ENCODE data around the gene IPCEF1.

The IPCEF1 gene

GRCh38 chr6:154399097-154399496, 42.5 kb upstream of the IPCEF1 start:
- DNase-seq, result no peak
- Histone ChIP-seq H3K4me1 (no peaks in the 10 kb centered on the region), H3K36me3 (peaks cover 20% of the 10 kb centered on the region), H3K4me3 (ENCODE audit: low read depth, low read length) (no peak overlapping the region), H3K9me3 (no peaks in the 10 kb centered on the region), H3K27me3 (no peaks in the 10 kb centered on the region)
- no peak for TF ChIP-seq CTCF (IDR thresholded peaks at IDR 0.05; ENCODE audit: low read depth, low read length)

GRCh38 chr6:154397491-154398195, 41.0 kb upstream of the IPCEF1 start:
- no peak overlapping the region for H3K4me3 ChIP-seq (ENCODE audit: low read depth, low read length)
- no peaks in the 10 kb centered on the region; the same call in 1 of the 2 replicates for H3K4me1 ChIP-seq
- no peak for DNase-seq
- no peak for TF ChIP-seq CTCF (IDR thresholded peaks at IDR 0.05; ENCODE audit: low read depth, low read length)
- no peaks in the 10 kb centered on the region for H3K27me3 ChIP-seq
- peaks cover 20% of the 10 kb centered on the region for H3K36me3 ChIP-seq
- H3K9me3 ChIP-seq, result no peaks in the 10 kb centered on the region

GRCh38 chr6:154395878-154396277, 39.3 kb upstream of the IPCEF1 start:
- H3K27me3 ChIP-seq, result no peaks in the 10 kb centered on the region
- no peaks in the 10 kb centered on the region for H3K9me3 ChIP-seq
- no peak for TF ChIP-seq CTCF (IDR thresholded peaks at IDR 0.05; ENCODE audit: low read depth, low read length)

GRCh38 chr6:154395316-154395715, 38.7 kb upstream of the IPCEF1 start:
- peaks cover 3% of the 10 kb centered on the region; the same call in 1 of the 2 replicates for H3K36me3 ChIP-seq
- H3K4me1 ChIP-seq, result no peaks in the 10 kb centered on the region; the same call in 1 of the 2 replicates
- H3K9me3 ChIP-seq, result no peaks in the 10 kb centered on the region
- no peak for DNase-seq
- no peak for TF ChIP-seq CTCF (IDR thresholded peaks at IDR 0.05; ENCODE audit: low read depth, low read length)
- no peaks in the 10 kb centered on the region for H3K27me3 ChIP-seq
- H3K4me3 ChIP-seq (ENCODE audit: low read depth, low read length), result no peak overlapping the region

More at GRCh38 chr6:154395878-154396277, 39.3 kb upstream of the IPCEF1 start:
- DNase-seq, result no peak
- Histone ChIP-seq H3K36me3 (peaks cover 7% of the 10 kb centered on the region; the same call in 1 of the 2 replicates), H3K4me1 (no peaks in the 10 kb centered on the region; the same call in 1 of the 2 replicates), H3K4me3 (ENCODE audit: low read depth, low read length) (no peak overlapping the region)

GRCh38 chr6:154394571-154394970, 38.0 kb upstream of the IPCEF1 start:
- no peak for DNase-seq
- Histone ChIP-seq H3K4me3 (ENCODE audit: low read depth, low read length) (no peak overlapping the region), H3K36me3 (no peaks in the 10 kb centered on the region), H3K9me3 (no peaks in the 10 kb centered on the region), H3K27me3 (no peaks in the 10 kb centered on the region), H3K4me1 (no peaks in the 10 kb centered on the region; the same call in 1 of the 2 replicates)
- TF ChIP-seq CTCF (IDR thresholded peaks at IDR 0.05; ENCODE audit: low read depth, low read length), result no peak

GRCh38 chr6:154390034-154390433, 33.4 kb upstream of the IPCEF1 start:
- Histone ChIP-seq H3K9me3 (no peaks in the 10 kb centered on the region), H3K27me3 (no peaks in the 10 kb centered on the region), H3K4me3 (ENCODE audit: low read depth, low read length) (no peak overlapping the region), H3K4me1 (no peaks in the 10 kb centered on the region; the same call in 1 of the 2 replicates), H3K36me3 (no peaks in the 10 kb centered on the region)
- TF ChIP-seq CTCF (IDR thresholded peaks at IDR 0.05; ENCODE audit: low read depth, low read length), result no peak
- no peak for DNase-seq
